GM19395 (cell line): ENCODE results near the gene PYGM.

ENCODE experiments used
- ATAC-seq: cut with Tn5 transposase; IDR thresholded peaks from one replicate; pipeline ENCODE4 v1.9.1; 2021; ENCODE audit warnings: mild to moderate bottlenecking, moderate library complexity; ENCODE audit not compliant: unreplicated experiment

The PYGM gene

DNA sequence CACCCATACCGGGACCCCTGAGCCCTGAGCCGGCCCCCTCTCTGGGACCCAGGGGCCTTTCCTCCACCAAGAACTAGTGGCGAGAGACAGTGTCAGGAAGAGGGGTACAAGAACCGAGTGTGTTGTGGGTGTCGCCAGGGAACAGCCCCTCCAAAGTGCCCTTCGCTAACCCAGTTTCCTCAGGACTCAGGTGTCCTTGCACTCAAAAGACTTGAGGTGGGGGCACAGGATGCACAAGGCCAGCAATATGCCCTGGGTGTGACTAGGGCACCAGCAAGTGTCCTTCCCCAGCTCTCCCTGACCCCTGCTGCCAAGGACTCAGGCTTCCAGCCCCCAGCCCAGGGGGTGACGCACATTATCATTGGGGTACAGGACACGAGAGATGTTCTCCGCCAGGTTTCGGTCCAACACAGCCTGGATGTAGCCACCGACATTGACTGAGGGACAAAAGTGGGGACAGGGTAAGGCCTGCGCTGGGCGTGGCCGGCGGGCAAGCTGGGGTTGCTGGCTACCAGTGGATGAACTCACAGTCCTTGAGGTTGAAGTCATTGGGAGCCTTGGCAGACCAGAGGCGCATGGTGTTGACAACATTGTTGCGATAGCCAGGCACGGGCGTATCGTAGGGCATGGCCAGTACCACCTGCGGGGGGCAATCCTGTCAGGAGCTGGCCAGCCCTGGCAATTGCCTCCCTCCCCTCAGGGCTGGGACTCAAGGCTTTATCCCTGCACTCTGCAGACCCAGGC lies 4.7 kb downstream of the PYGM start:
- no peak for ATAC-seq

DNA sequence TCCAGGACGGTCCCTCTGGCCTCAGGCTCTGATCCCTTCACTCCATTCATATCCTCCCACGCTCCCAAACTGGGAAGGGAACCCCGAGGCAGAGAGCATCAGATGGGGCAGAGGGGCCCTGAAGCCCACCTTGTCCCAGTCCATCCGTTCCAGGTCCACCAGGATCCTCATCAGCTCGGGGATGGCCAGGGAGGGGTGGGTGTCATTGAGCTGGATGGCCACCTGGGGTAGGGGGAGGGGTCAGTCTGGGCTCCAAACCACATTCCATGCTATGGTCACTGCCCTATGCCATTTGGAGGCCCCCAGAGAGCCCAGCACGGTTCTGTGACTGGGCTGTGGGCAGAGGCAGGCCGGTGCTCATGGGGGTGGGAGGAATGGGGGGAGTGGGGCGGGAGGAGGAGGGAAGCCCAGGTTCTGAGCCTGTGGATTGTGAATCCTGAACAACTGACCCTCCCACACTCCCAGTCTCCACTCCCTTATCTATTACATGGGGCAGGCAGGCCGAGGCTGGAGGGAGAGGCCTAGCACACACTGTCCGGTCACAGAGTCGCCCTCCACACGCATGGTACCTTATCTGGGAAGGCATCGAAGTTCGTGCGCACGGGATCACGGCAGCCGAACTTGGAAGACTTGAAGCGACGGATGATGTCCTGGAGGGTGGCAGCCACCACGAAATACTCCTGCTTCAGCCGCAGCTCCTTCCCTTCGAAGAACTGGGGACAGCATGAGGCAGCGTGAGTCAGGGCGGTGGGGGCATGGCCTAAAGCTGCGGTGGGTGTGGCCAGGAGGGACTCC lies 5.5 kb downstream of the PYGM start:
- no peak for ATAC-seq

DNA sequence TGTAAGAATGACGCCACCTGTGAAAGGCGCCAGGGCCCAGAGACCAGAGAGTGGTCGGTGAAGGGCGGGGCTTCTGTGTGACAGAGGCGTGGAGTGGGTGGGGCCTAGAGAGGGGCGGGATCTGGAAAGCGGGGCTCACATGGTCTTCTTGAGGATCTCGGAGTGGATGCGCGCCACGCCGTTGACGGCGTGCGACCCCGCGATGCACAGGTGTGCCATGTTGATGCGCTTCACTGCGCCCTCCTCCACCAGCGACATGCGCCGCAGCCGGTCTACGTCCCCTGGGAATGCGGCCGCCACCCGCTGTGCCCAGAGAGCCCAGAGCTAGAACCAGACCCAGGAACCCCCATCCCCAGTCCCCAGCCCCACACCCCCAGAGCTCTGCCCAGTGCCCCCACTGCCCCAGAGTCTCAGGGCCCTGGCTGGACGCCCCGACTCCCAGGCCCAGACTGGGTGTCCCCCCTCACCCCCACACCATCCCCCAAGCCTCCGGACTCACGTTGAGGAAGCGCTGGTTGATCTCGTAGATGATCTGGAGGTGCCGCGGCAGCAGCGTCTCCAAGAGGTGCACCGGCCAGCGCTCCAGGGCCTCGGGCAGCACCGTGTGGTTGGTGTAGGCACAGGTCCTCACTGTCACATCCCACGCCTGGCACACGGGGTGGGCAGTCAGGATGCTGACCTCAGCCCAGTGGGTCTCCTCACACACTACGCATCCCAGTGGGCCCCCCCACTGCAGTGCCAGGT lies 6.2 kb downstream of the PYGM start:
- no peak for ATAC-seq

DNA sequence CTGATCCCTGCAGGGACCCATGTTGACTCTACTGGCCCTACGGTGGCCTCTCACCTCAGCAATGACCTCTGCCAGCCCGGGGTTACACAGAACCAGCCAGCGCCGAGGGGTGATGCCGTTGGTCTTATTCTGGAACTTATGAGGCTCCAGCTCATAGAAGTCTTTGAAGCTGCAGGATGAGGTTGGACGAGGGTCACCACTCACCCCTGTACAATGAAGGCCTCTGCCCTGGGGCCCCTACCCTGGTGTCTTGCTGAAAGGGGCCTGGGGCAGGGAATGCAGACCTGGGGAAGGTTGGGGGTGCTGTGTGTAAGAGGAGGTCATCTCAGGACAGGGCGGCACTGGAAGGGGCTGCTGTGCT lies 6.8 kb downstream of the PYGM start:
- ATAC-seq = no peak

DNA sequence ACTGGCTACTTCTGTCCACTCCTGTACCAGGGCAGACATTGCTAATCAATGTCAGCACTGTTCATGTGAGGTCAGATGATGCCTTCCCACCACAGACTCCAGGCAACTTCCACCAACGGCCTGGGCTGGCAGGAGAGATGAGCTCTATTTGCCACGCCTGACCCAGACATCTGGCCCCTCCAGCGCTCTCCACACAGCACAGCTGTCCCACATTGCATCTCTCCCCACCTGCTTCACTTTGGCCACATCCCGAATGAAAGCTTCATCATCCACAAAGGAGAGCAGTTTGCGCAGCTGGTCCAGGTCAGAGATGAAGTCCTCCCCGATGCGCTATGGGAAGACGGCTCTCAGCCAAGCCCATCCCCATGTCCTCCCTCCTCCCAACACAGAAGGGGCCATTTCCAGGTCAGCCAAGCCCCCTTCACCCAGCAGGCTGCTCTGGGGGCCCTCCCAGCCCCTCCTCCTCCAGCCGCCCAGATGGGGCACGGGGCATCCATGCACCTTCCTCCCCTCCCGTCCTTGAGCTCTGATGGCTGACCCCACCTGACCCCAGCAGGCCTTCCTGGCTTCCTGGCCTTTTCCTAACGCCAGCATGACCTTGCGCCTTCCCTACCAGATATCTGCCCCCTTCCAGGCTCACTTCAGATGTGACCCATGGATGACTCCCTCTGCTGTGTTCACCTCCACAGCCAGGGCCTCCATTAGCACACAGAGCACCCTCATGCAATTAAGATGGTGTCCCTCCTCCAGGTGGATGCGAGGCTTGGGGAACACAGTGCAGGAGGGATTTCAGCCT lies 7.4 kb downstream of the PYGM start:
- ATAC-seq = no peak

DNA sequence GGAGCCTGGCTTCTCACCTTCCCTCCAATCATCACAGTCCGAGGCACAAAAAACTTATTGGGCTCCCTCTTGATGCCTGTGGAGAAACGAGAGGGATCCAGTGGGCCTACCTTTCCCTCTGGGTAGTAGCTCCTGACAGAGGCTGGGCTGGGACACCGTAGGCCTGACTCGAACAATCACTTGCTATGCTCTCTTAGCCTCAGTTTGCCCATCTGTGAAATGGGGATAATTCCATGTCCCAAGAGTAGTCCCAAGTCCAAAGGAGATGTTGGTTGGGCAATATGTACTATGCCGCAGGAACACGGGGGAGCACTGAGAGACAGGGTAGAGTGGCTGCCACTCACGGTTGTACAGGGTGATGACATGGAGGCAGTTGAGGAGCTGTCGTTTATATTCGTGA lies 8.2 kb downstream of the PYGM start:
- ATAC-seq = no peak

DNA sequence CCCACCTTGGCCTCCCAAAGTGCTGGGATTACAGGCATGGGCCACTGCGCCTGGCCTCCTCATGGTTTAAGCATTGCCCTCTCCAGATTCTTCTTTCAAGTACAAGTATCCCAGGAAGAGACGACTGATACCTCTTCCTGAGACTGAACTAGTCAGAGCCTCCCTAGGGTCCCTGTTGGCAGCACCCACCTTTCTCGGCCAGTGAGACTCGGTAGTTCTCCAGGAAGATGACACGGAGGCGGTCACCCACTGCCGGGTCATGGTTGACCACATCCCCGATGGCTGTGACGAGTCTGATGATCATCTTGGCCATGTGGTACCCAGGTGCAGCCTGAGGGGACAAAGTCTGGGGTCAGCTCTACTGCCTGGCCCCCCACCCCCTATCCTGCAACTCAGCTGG lies 8.6 kb downstream of the PYGM start:
- ATAC-seq = no peak

DNA sequence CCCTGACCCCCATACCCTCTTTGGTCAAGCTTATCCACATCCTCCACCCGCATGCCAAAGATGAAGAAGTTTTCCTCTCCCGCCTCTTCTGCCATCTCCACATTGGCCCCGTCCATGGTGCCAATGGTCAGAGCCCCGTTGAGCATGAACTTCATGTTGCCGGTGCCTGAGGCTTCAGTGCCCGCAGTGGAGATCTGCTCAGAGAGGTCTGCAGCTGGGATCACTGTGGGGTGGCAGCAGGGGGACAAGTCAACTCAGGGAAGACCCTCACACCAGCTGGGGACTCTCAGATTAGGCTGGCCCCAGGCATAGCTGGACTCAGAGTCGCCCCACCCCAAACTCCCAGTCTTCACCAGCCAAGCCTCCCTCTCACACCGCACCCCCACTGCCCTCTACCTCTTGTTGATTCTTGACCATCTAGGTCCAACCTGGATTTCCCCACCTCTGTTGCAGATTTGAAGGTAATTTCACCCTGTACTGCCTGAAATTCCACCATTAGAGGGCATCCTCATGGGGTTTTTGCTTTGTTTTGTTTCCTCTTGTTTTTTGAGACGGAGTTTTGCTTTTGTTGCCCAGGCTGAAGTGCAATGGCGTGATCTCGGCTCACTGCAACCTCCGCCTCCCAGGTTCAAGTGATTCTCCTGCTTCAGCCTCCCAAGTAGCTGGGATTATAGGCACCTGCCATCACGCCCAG lies 9.3 kb downstream of the PYGM start:
- ATAC-seq = no peak

DNA sequence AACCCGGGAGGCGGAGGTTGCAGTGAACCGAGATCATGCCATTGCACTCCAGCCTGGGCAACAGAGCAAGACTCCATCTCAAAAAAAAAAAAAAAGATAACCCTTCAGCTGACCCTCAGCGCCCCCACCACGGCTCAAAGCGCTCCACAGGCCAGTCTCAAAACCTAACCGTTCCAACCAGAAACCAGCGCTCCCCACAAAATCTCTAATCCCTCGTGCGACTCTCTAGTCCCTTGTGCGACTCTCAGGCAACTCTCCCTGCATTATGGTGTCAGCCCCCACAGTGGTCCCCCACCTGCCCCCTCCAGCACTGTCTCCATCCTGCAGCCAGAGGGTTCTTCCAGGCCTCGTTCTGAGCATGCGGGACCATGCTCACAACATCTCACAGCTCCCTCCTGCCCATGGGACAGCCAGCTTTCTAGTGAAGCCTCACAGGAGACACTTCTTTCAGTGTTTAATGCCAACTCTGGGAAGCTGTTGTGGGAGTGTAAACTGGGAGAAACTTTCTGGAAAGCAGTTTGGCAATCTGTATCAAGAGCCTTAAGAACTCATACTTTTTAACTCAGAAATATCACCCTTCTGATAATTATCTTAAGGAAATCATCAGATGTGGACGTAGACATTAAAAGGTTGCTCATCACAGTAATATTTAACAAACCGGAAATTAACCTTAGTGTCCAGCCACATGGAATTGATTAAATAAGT lies 11.7 kb downstream of the PYGM start:
- ATAC-seq = no peak

DNA sequence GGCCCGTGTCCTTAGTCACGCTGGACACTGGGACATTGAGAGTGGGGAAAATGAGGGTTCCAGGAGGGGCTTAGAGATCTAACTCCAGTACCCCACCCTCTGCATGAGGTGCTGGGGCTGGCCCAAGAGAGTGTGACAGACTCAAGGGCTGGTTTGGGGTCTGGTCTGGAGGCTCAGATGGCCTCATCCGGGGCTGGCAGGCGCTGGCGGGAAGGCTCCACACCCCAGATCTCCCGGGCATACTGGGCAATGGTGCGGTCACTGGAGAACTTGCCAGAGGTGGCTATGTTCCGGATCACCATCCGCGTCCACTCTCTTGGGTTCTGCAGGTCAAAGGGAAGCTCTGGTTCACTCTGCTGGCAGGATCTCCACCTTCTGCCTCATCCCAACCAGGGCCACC lies 13.3 kb downstream of the PYGM start:
- ATAC-seq = no peak

DNA sequence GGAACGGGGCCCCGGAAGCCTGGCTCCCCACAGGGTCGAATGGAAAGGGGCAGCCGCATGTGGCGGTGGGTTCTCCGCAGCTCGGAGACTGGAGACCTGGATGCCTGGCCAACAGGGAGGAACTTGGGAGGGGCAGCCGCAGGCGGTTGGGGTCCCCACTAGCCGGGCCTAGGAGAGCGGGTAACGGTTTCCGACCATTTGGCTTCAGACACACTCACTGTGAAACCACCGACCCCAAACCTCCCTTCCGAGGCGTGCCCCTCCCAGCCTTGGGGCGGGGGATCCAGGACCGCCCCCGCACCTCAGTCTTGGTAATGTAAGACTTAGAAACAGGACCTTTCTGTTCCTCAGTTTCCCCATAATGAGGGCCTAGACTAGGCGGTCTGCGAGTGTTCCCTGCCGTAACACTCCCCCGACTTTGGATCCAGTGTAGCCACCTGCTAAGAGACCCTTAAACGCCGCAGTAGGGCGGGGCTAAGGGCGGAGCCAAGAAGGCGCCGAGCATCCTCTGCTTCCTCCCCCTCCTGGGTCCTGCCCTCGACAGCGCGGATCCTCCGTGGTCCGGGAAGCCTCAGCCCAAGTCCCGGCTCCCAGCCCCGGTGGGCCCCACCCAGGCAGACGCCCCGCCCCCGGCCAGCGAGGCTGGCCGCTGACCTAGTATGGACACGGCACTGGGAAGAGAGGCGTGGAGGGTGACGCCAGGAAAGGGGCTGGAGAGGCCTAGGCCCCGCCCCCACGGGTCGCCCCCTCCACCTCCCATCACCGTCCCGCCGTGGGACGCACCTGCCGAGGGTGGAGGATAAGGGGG lies 14.0 kb downstream of the PYGM start:
- ATAC-seq = no peak

DNA sequence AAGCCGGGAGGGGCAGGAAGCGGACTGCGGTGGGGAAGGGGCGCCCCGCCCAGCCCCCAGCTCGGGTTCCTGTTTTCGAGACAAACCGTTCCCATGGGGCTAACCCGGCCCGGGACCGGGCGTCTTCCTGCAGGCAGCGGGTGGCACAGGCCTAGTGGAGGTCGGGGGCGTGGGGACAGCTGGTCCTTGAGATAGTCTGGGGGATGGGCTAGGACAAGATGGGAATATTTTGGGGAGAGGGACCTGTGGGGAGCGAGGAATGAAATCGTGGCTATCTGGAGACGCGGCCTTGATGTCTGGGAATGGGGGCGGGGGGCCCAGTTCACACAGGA lies 14.6 kb downstream of the PYGM start:
- no peak for ATAC-seq

DNA sequence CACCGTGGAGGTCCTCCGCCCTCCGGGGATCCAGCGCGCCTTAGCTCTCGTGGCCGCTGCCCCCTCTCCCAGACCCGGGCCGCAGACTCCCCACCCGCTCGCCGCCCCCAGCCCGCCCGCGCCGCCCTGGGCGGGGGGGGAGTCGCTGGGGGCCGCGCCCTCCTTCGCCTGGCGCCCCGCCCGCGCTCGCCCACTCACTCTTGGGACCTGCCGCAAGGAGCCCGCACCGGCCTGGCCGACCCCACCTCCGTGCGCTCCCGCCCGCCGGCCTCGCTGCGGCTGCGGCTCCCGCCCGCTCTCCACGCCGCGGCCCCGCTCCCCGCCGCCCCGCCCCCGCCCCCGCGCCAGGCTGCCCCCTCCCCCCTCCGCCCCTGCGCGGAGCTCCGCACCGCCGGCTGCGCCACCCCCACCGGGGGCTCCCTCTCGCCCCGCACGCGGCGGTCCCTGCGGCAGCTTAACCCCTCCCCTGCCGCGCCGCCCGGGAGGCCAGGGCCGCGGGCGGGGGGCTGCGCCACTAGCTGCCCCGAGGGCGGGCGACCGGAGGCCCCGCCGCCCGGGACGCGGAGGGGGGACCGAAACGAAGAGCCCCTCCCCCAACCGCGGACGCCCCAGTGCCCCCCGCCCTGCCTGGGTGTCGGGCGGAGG lies 15.1 kb downstream of the PYGM start:
- ATAC-seq = no peak

DNA sequence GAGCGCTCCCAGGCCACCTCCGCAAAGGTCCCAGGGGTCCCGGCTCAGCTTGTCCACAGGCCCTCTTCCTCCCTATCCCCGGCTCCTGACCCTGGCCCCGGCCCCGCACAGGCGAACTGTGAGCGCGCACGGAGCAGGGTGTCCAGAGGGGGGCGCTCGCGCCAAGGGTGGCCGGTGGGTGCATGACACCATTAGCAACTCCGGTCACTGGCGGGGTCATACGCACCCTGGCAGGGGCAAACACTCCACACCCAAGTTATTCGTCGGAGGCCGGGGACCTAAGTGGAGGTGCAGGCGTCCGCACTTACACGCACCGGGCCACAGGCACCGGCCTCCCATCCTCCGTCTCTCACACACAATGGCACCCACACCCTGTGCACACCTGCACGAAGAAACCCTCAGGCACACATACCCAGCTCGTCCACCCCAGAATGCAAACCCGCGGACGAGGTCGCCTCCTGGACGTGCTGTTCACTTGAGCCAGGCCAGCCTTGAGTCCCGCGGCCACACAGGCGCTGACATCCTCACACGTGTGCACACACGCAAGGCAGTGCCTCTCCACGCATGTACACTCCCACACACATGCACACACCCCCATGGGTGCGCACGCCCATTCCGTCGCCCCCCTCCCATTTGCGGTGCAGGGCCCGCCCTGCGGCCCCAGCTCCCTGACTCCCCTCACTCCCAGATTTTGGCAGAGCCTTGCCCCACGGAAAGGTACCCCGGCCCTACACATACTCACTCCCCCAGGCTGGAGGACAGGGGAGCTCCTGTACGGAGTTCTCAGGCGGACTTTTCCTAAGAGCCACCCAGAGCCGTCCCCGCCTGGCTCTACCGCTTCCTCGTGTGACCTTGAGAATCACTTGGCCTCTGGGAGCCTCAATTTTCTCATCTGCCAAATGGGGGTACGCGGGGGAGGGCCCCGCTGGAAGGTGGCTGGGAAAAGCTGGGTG lies 15.9 kb downstream of the PYGM start, which contains the start of gene RASGRP2:
TSS of gene RASGRP2 (minus strand) at position 552 of the 953 bp plus-strand sequence. CDS start 1,276 bp downstream, outside the sequence.
- no peak for ATAC-seq

DNA sequence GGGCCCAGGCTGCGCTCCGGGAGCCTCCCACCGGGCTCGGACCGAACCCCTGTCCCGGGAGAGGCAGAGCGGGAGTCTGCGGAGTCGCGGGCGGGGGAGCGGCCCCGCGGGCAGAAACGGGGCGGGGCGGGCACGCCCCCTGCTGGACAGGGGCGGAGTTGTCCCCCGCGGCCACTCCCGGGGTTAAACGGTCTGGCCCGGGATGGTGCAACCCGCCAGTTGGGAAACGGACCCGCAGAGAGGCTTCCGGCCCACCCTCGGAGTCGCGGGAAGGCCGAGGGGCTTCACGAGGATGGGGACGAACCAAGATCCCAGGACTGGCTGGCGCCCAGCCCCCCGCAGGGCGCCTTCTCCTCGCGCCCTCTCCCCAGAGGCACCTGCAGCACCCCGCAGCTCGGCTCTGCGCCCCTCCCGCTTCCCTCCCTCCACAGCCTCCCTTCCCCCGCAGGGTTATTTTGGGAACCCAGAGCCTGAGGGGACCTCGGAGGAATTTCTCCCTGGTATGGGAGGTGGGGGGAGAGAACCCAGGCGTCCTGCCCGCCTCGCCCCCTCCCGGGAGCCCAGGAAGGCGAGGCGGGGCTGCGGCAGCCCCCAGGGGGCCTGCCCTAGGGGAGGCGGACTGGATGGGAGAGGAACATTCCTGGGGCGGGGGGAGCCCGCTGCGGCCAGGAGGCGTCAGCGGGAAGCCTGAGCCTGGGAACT lies 16.7 kb downstream of the PYGM start:
- ATAC-seq = no peak

DNA sequence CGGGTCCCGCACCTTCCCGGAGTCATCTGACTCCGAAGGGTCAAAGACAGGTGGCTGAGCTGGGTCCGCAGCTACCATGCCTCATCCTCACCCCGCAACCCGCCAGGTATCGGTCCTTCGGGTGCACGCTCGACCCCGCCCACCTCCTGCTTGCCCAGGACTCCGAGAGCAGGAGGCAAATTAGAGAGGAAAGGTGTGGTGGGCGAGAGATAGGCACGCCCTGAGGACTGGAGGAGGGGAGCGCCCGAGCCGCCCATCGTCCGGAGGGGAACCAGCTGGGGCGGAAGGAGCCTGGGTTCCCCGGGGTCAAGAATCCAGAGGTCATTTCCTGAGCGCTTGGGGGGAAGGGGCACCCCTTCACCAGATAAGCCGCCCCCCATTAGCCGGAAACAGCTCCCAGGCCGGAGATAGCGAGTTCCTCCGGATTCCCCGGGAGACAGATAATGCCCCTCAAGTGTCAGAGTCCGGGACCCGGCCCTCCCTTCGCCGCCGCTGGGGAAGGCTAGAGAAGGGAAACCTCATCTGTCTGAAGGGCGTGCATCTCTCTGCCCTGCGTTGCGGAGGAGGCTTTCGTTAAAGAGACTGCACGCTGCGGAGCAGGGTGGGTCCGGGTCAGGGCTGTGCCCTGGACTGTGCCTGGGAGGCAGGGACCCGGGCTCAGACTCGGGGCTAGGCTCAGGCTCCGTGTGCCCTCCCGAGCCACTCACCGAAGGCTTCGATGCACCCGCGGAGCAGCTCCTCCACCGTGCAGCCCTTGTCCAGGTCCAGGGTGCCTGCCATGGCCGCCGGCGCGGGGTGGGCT lies 17.5 kb downstream of the PYGM start:
- no peak for ATAC-seq
